H1 (cell line): ENCODE results near the gene CHN2.

ENCODE experiments used
- CBX8 ChIP-seq: fragments of 300-800, 300-1000 bp; sonication (generic); IDR thresholded peaks from 2 replicates; pipeline ENCODE4 v1.7.1; 2016; ENCODE audit warnings: low read depth, low read length, borderline replicate concordance
- CTBP2 ChIP-seq: IDR thresholded peaks from 2 replicates; pipeline ENCODE4 v1.7.0; 2011; ENCODE audit warnings: borderline replicate concordance, mild to moderate bottlenecking, moderate library complexity, mixed read lengths, low read length; ENCODE audit not compliant: insufficient read depth, insufficient read length
- JUN ChIP-seq: IDR thresholded peaks from 2 replicates; pipeline ENCODE4 v1.6.1; 2011; ENCODE audit warnings: low read depth, mild to moderate bottlenecking, improper control_type of control experiment, low read length
- RFX5 ChIP-seq: IDR thresholded peaks from 2 replicates; pipeline ENCODE4 v1.6.1; 2011; ENCODE audit warnings: low read depth, low read length, improper control_type of control experiment, borderline replicate concordance
- TAF1 ChIP-seq: IDR thresholded peaks from 2 replicates; pipeline ENCODE4 v1.6.1; 2011; ENCODE audit warnings: mild to moderate bottlenecking, low read depth, low read length
- ZNF274 ChIP-seq: IDR thresholded peaks from 2 replicates; pipeline ENCODE4 v1.7.0; 2012; ENCODE audit warnings: low read length, borderline replicate concordance; ENCODE audit errors: extremely low read depth
- TF ChIP-seq, protein P1 (sequence below), 3 experiments: IDR thresholded peaks; 1 replicate in 2 of 3; 2 replicates in 1 of 3; pipeline versions ENCODE4 v1.5.1 to v1.6.1; 2011; ENCODE audit warnings: low read length in 3 of 3, mild to moderate bottlenecking in 3 of 3, inconsistent platforms in 2 of 3, low read depth in 1 of 3, moderate library complexity in 1 of 3; ENCODE audit not compliant: insufficient read depth in 1 of 3; ENCODE audit errors: control extremely low read depth in 1 of 3
- TF ChIP-seq, protein P2 (sequence below): IDR thresholded peaks from 2 replicates; pipeline ENCODE4 v1.6.1; 2012; ENCODE audit warnings: inconsistent platforms

DNA sequence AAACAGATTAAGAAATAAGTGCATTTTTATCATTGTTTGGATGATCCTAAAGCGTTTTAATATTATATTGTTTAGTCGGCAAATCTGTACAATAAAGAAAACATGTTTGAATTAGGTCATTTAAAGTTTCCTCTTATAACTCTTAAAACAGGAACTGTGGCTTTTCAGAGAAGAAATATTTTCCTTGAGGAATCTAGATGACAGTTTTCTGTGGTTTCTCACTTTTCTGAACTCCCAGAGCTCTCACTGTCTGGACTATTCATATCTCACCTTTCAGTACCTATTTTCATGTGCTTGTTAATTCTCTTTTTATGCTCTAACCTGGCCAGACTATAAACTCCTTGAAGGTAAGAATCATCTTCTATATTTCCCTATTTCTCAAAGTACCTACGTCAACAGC, 135.1 kb downstream of the CHN2 start:
- TF ChIP-seq, protein P1, sequence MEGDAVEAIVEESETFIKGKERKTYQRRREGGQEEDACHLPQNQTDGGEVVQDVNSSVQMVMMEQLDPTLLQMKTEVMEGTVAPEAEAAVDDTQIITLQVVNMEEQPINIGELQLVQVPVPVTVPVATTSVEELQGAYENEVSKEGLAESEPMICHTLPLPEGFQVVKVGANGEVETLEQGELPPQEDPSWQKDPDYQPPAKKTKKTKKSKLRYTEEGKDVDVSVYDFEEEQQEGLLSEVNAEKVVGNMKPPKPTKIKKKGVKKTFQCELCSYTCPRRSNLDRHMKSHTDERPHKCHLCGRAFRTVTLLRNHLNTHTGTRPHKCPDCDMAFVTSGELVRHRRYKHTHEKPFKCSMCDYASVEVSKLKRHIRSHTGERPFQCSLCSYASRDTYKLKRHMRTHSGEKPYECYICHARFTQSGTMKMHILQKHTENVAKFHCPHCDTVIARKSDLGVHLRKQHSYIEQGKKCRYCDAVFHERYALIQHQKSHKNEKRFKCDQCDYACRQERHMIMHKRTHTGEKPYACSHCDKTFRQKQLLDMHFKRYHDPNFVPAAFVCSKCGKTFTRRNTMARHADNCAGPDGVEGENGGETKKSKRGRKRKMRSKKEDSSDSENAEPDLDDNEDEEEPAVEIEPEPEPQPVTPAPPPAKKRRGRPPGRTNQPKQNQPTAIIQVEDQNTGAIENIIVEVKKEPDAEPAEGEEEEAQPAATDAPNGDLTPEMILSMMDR (IDR thresholded peaks at IDR 0.05; ENCODE audit: control extremely low read depth in 1 of 3, insufficient read depth in 1 of 3, low read depth in 1 of 3, low read length in 3 of 3) = no peak
- TF ChIP-seq ZNF274 (no peak), JUN (no peak), CTBP2 (no peak), RFX5 (no peak), CBX8 (no peak), TAF1 (no peak)
- TF ChIP-seq, protein P2, sequence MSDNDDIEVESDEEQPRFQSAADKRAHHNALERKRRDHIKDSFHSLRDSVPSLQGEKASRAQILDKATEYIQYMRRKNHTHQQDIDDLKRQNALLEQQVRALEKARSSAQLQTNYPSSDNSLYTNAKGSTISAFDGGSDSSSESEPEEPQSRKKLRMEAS = no peak
